Chondrocyte (in vitro differentiated cells): ENCODE results near the gene LARP1B. TPM values are rescaled to one million over a fixed set of nuclear protein-coding genes. Genes with fewer than 3 reads are reported as not detected.

Source experiments
- DNase-seq: peaks from one replicate; pipeline ENCODE4 v3.0.0; 2021; ENCODE audit warnings: mixed read lengths, low spot score
- H3K27ac Mint-ChIP-seq: one replicate; pipeline ENCODE4 v1.8.0; 2021; ENCODE audit warnings: mild to moderate bottlenecking, moderate library complexity, mixed read lengths; ENCODE audit not compliant: unreplicated experiment
- H3K27me3 Mint-ChIP-seq: 2 replicates; pipeline ENCODE4 v1.8.0; 2021; ENCODE audit warnings: low read depth, mixed read lengths
- H3K36me3 Mint-ChIP-seq: 2 replicates; pipeline ENCODE4 v1.8.0; 2021; ENCODE audit warnings: low read depth, mixed read lengths
- H3K4me1 Mint-ChIP-seq: 2 replicates; pipeline ENCODE4 v1.8.0; 2021; ENCODE audit warnings: low read depth, mild to moderate bottlenecking, mixed read lengths
- H3K4me3 Mint-ChIP-seq: one replicate; pipeline ENCODE4 v1.8.0; 2021; ENCODE audit warnings: mild to moderate bottlenecking, moderate library complexity, mixed read lengths; ENCODE audit not compliant: unreplicated experiment
- H3K9me3 Mint-ChIP-seq: 2 replicates; pipeline ENCODE4 v1.8.0; 2021; ENCODE audit warnings: low read depth, mixed read lengths
- CTCF ChIP-seq: fragments of 200-600 bp; sonication (generic); IDR thresholded peaks from 2 replicates; pipeline ENCODE4 v1.5.0; 2021; ENCODE audit warnings: antibody characterized with exemption, mild to moderate bottlenecking, moderate library complexity
- total RNA-seq: library from RNA; stranded (reverse); gene quantifications from 3 replicates; pipeline ENCODE4 v1.2.1, GENCODE V29; 2021

The LARP1B gene
- total RNA-seq, 1 donor from 2014 or later = 21.9 TPM

GRCh38 chr4:128134925-128135324 is 73.8 kb downstream of the LARP1B start:
- Mint-ChIP-seq H3K4me1 (peaks cover 3% of the 10 kb centered on the region), H3K4me3 (no peak overlapping the region), H3K27ac (no peak overlapping the region), H3K9me3 (peaks cover 5% of the 10 kb centered on the region), H3K27me3 (no peaks in the 10 kb centered on the region), H3K36me3 (peaks cover 8% of the 10 kb centered on the region)
- TF ChIP-seq CTCF = no peak
- no peak for DNase-seq

GRCh38 chr4:128135391-128135790 is 74.3 kb downstream of the LARP1B start:
- H3K27me3 Mint-ChIP-seq = no peaks in the 10 kb centered on the region
- peaks cover 7% of the 10 kb centered on the region for H3K4me1 Mint-ChIP-seq
- H3K4me3 Mint-ChIP-seq = no peak overlapping the region
- peaks cover 8% of the 10 kb centered on the region for H3K36me3 Mint-ChIP-seq
- DNase-seq = no peak
- TF ChIP-seq CTCF = no peak
- H3K9me3 Mint-ChIP-seq = peaks cover 5% of the 10 kb centered on the region
- H3K27ac Mint-ChIP-seq = no peak overlapping the region

GRCh38 chr4:128141866-128142265 is 80.8 kb downstream of the LARP1B start:
- peaks cover 9% of the 10 kb centered on the region for H3K9me3 Mint-ChIP-seq
- H3K4me3 Mint-ChIP-seq = no peak overlapping the region
- peaks cover 14% of the 10 kb centered on the region for H3K4me1 Mint-ChIP-seq
- H3K36me3 Mint-ChIP-seq = peaks cover 16% of the 10 kb centered on the region
- no peak for DNase-seq
- H3K27me3 Mint-ChIP-seq = no peaks in the 10 kb centered on the region
- no peak overlapping the region for H3K27ac Mint-ChIP-seq
- TF ChIP-seq CTCF = no peak

- H3K27me3 Mint-ChIP-seq = no peaks in the 10 kb centered on the region
- peaks cover 14% of the 10 kb centered on the region for H3K36me3 Mint-ChIP-seq
- no peak overlapping the region for H3K27ac Mint-ChIP-seq
- no peak overlapping the region for H3K4me3 Mint-ChIP-seq
- DNase-seq = no peak
- H3K4me1 Mint-ChIP-seq = peaks cover 6% of the 10 kb centered on the region
- H3K9me3 Mint-ChIP-seq = peaks cover 9% of the 10 kb centered on the region
- TF ChIP-seq CTCF = no peak
Measured at GRCh38 chr4:128145727-128146126, 84.6 kb downstream of the LARP1B start.

- peaks cover 12% of the 10 kb centered on the region for H3K4me1 Mint-ChIP-seq
- no peaks in the 10 kb centered on the region for H3K27me3 Mint-ChIP-seq
- H3K36me3 Mint-ChIP-seq = peaks cover 10% of the 10 kb centered on the region
- no peak overlapping the region for H3K4me3 Mint-ChIP-seq
- no peak overlapping the region for H3K27ac Mint-ChIP-seq
- no peaks in the 10 kb centered on the region for H3K9me3 Mint-ChIP-seq
- DNase-seq = no peak
- TF ChIP-seq CTCF = no peak
Measured at GRCh38 chr4:128153800-128154199, 92.7 kb downstream of the LARP1B start.
